Mononuclear cell (primary cell): ENCODE measurements around the gene NFE2L3. TPM values are rescaled to one million over a fixed set of nuclear protein-coding genes. Genes with fewer than 3 reads are reported as not detected.
"Not testable (repeated sequence)": the region's sequence is repeated elsewhere in the genome, so short reads cannot be mapped to it uniquely, and the experiment has no call there.

Experiments
- H3K27me3 ChIP-seq: 2 replicates; pipeline ENCODE4 v1.6.0; 2011; ENCODE audit warnings: low read length, control low read depth; ENCODE audit not compliant: insufficient read depth
- H3K4me1 ChIP-seq: 2 replicates; pipeline ENCODE4 v1.5.1; 2011; ENCODE audit warnings: mild to moderate bottlenecking, low read length, control low read depth; ENCODE audit not compliant: insufficient read depth
- H3K4me3 ChIP-seq: 2 replicates; pipeline ENCODE4 v1.5.1; 2011; ENCODE audit warnings: mild to moderate bottlenecking, low read length, moderate library complexity
- H3K9me3 ChIP-seq: 2 replicates; pipeline ENCODE4 v1.5.1; 2011; ENCODE audit warnings: low read depth, mild to moderate bottlenecking, control low read depth, low read length
- total RNA-seq: library from RNA; depleted of rRNA; stranded (reverse); fragments of >200 nt; gene quantifications from one replicate; pipeline ENCODE4 v1.2.3, GENCODE V29; 2012

The NFE2L3 gene
- total RNA-seq, 1 donor: 7.8 TPM

GRCh38 chr7:26153823-26154783, 2.1 kb downstream of the NFE2L3 start:
- H3K4me3 ChIP-seq: peak overlapping the region; percentile 55
- H3K27me3 ChIP-seq: peaks cover 11% of the 10 kb centered on the region
- peaks cover 57% of the 10 kb centered on the region for H3K4me1 ChIP-seq
- H3K9me3 ChIP-seq: no peaks in the 10 kb centered on the region

DNA sequence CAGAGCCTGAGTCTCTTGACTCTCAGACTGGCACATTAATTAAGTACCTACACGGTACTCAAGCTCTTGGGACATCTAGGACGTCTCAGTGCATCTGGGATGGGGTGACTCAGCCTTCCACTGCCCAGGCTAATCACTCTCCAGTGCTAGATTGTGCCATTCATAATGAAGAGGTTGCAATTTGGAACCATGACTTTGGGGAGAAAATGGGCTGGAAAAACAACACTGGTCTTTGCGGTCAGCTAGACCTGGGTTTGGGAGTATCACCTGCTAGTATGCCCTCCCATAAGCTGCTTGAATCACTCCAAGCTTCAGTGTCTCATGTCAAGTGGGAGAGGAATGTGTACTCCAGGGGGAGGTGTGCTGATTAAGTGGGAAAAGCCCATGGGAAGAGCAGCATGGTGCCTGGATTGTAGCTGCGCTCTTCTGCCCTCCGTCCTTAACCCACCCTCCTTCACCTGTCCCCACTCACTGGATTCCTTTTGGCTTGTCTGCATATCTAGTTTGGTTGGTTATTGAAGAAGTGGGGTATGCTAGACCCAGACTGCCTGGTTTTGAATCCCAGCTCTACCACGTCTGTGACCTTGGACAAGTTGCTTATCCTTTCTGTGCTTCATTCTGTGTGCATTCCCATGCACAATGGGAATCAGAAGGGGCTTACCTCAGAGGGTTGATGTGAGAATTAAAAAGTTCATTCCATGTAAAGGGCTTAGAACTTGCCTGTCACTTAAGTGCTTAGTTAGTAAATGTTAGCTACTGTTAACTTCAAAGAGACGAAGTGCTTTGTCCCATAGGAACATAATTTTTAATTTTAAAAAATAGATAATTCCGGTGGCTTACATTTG, 3.8 kb downstream of the NFE2L3 start:
- peaks cover 57% of the 10 kb centered on the region for H3K4me1 ChIP-seq
- H3K27me3 ChIP-seq: peaks cover 11% of the 10 kb centered on the region
- no peaks in the 10 kb centered on the region for H3K9me3 ChIP-seq
- H3K4me3 ChIP-seq: no peak overlapping the region

- H3K4me1 ChIP-seq: peaks cover 50% of the 10 kb centered on the region
Measured at GRCh38 chr7:26156451-26157420, 4.7 kb downstream of the NFE2L3 start.

DNA sequence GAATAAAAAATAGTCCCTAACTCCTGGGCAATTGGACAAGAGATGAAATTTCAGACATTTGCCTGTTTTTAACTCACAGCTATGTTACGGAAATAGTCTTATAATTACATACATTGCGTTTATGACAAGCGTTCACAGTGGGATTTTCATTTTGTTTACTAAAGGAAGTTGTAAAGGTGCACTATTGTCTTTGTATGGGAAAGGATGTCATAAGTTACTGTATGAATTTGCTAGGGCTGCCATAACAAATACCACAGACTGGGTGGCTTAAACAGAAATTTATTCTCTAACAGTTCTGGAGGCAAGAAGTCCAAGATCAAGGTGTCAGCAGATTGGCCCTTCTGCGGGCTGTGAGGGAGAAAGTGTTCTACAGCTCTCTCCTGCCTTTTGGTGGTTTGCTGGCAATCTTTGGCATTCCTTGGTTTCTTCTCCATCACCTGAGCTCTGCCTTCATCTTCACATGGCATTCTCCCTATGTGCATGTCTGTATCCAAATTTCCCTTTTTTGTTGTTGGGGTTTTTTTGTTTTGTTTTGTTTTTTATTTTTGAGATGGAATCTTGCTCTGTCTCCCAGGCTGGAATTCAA, 5.6 kb downstream of the NFE2L3 start:
- H3K27me3 ChIP-seq: peaks cover 11% of the 10 kb centered on the region
- H3K4me1 ChIP-seq: peaks cover 46% of the 10 kb centered on the region
- no peak overlapping the region for H3K4me3 ChIP-seq
- no peaks in the 10 kb centered on the region for H3K9me3 ChIP-seq

More at GRCh38 chr7:26156451-26157420, 4.7 kb downstream of the NFE2L3 start:
- H3K27me3 ChIP-seq: peaks cover 11% of the 10 kb centered on the region
- H3K9me3 ChIP-seq: no peaks in the 10 kb centered on the region
- H3K4me3 ChIP-seq: no peak overlapping the region

- Histone ChIP-seq H3K4me1 (peaks cover 30% of the 10 kb centered on the region), H3K27me3 (no peaks in the 10 kb centered on the region), H3K9me3 (no peaks in the 10 kb centered on the region), H3K4me3 (no peak overlapping the region)
Measured at GRCh38 chr7:26159243-26159642, 7.2 kb downstream of the NFE2L3 start.

DNA sequence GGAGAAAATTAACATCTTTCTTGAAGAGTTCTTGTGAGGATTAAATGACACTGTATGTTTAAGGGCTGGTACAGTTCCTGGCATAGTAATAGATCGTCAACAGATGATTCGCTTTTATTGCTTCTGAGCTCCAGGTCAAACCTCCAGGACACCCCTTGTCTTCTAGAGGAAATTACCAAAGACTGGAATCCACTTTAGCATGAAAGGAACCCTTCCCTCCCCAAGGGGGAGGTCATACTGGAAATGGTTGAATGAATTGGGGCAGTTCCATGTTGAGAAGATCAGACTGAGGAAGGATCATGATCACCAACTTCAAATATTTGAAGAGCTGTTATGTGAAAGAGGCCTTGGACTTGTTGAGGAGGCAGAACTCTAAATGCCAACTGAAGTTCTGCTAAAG, 8.9 kb downstream of the NFE2L3 start:
- Histone ChIP-seq H3K4me3 (no peak overlapping the region), H3K27me3 (no peaks in the 10 kb centered on the region), H3K4me1 (peaks cover 14% of the 10 kb centered on the region), H3K9me3 (no peaks in the 10 kb centered on the region)

DNA sequence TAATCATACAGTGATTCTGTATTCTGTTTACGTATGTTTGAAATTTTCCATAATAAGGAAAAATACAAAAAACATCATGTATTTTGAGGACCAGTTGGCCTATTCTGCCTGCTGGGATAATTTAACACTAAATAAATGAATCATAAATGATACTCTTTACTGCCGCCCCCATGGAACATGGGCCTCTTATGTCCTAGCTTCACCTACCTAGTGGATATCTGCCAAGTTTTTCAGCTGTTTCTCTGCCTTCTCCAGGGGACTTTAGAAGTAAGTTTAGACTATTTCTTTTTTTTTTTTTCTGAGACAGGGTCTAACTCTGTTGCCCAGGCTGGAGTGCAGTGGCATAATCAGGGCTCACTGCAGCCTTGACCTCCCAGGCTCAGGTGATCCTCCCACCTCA, 10.4 kb downstream of the NFE2L3 start:
- no peaks in the 10 kb centered on the region for H3K27me3 ChIP-seq
- H3K4me3 ChIP-seq: no peak overlapping the region
- peaks cover 7% of the 10 kb centered on the region for H3K4me1 ChIP-seq
- H3K9me3 ChIP-seq: no peaks in the 10 kb centered on the region

- not testable (repeated sequence) for H3K27me3 ChIP-seq, H3K9me3 ChIP-seq, H3K4me3 ChIP-seq, H3K4me1 ChIP-seq
Measured at GRCh38 chr7:26163804-26164203, 11.8 kb downstream of the NFE2L3 start.

DNA sequence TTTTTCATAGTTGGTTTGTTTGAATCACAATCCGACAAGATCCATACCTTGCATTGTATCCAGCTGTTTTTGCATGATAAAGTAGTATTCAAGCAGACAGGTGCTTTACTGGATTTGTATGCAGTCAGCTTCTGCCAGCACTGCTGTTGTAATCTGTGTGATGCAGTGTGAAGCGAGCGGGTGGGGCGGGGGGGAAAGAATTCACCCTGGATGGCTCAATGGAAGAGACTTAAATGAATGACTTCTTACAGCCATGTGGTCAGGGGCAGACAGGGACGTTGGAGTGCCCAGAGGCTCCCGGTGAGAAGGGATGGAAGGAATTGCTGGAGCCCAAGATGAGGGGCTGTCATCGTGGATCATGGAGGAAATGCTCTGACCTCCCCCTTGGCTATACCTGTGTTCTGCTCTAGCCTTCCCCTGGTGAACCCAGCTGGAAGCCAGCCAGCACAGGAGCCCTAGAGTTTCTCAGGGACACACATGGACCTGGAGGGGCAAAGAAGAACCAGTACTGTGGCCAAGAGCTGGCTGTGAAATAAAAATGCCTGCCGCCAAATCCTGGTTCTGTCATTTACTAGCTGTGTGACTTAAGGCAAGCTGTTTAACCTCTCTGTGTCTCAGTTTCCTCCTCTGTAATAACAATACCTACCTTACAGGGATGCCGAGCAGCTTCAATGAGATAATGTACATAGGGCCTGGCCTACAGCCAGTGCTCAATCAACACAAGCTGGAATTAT, 14.1 kb downstream of the NFE2L3 start:
- no peak overlapping the region for H3K4me3 ChIP-seq
- H3K4me1 ChIP-seq: peaks cover 7% of the 10 kb centered on the region
- H3K27me3 ChIP-seq: no peaks in the 10 kb centered on the region

GRCh38 chr7:26166684-26167266, 14.8 kb downstream of the NFE2L3 start:
- Histone ChIP-seq H3K4me3 (no peak overlapping the region), H3K9me3 (no peaks in the 10 kb centered on the region), H3K27me3 (no peaks in the 10 kb centered on the region), H3K4me1 (peaks cover 7% of the 10 kb centered on the region)

More for the DNA sequence above, 14.1 kb downstream of the NFE2L3 start:
- H3K9me3 ChIP-seq: no peaks in the 10 kb centered on the region

- Histone ChIP-seq H3K4me3 (no peak overlapping the region), H3K9me3 (no peaks in the 10 kb centered on the region), H3K4me1 (peaks cover 7% of the 10 kb centered on the region), H3K27me3 (no peaks in the 10 kb centered on the region)
Measured at GRCh38 chr7:26167303-26167934, 15.4 kb downstream of the NFE2L3 start.

GRCh38 chr7:26168458-26169023, 16.5 kb downstream of the NFE2L3 start:
- H3K4me3 ChIP-seq: no peak overlapping the region
- H3K4me1 ChIP-seq: peaks cover 7% of the 10 kb centered on the region
- no peaks in the 10 kb centered on the region for H3K9me3 ChIP-seq
- no peaks in the 10 kb centered on the region for H3K27me3 ChIP-seq

DNA sequence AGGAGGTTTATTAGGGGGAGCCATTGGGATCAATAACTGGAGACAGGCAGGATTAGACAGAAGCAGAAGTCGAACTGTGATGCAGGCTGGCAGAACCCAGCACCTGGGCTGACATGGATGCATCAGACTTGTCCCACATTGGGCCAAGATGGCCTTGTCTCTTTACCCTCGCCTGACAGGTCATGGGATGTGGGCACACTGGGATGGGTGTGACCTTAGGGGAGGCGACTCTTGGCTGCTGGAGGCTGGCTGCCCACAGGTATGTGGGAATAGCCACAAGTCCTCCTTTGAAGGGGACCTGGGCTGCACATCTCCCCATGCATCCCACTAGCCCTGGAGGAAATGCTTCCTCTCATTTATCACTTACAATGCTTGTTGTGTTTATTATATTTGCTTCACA, 17.3 kb downstream of the NFE2L3 start:
- Histone ChIP-seq H3K9me3 (no peaks in the 10 kb centered on the region), H3K4me3 (no peak overlapping the region), H3K27me3 (no peaks in the 10 kb centered on the region), H3K4me1 (peaks cover 7% of the 10 kb centered on the region)
